Measurements from ENCODE around the gene MLF1.

Gene MLF1

DNA sequence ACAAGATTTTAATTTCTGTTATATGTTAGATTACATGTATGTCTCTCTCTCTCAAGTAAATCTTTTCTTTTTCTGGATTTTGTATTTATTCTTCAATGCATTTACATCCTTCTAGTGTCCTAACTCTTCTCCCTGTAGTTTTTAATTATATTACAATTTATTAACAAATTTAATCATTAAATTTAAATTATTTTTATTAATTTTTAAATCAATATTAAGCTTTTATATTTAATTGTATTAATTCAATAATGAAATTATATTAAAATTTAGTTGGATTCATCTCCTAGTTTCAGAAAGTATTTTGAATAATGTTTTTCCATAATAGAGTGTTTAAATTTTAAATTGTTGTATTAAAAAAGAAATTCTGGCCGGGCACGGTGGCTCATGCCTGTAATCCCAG, 29.8 kb downstream of the MLF1 start:
- no peaks in the 10 kb centered on the region for H3K9me3 ChIP-seq (ENCODE audit: insufficient read depth, low read length)
- H3F3A ChIP-seq (ENCODE audit: insufficient read depth): no peaks in the 10 kb centered on the region
- TF ChIP-seq, protein P1, sequence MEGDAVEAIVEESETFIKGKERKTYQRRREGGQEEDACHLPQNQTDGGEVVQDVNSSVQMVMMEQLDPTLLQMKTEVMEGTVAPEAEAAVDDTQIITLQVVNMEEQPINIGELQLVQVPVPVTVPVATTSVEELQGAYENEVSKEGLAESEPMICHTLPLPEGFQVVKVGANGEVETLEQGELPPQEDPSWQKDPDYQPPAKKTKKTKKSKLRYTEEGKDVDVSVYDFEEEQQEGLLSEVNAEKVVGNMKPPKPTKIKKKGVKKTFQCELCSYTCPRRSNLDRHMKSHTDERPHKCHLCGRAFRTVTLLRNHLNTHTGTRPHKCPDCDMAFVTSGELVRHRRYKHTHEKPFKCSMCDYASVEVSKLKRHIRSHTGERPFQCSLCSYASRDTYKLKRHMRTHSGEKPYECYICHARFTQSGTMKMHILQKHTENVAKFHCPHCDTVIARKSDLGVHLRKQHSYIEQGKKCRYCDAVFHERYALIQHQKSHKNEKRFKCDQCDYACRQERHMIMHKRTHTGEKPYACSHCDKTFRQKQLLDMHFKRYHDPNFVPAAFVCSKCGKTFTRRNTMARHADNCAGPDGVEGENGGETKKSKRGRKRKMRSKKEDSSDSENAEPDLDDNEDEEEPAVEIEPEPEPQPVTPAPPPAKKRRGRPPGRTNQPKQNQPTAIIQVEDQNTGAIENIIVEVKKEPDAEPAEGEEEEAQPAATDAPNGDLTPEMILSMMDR (IDR thresholded peaks at IDR 0.05; ENCODE audit: insufficient read depth, low read length, poor library complexity, severe bottlenecking): no peak
- TF ChIP-seq EZH2phosphoT487 (conservative IDR thresholded peaks at IDR 0.05; ENCODE audit: low read length): no peak
- H4K20me1 ChIP-seq (ENCODE audit: low read depth, low read length): no peaks in the 10 kb centered on the region
- no peak overlapping the region for H3K9ac ChIP-seq (ENCODE audit: low read length)
- no peak overlapping the region for H3K4me3 ChIP-seq (ENCODE audit: insufficient read depth, low read length, poor library complexity, severe bottlenecking)
- H3K27ac ChIP-seq (ENCODE audit: low read depth, low read length): no peak overlapping the region
- no peaks in the 10 kb centered on the region for H3K36me3 ChIP-seq (ENCODE audit: low read length)
- H3K79me2 ChIP-seq (ENCODE audit: insufficient read depth, low read length): no peaks in the 10 kb centered on the region
- no peaks in the 10 kb centered on the region for H3K9me2 ChIP-seq (replicated peaks; ENCODE audit: insufficient read depth, low read length)
- no peaks in the 10 kb centered on the region for H3K27me3 ChIP-seq (ENCODE audit: low read length)
- H2AFZ ChIP-seq (ENCODE audit: low read depth, low read length, severe bottlenecking): no peak overlapping the region
- H3K4me2 ChIP-seq (ENCODE audit: low read depth, low read length, poor library complexity, severe bottlenecking): no peak overlapping the region

DNA sequence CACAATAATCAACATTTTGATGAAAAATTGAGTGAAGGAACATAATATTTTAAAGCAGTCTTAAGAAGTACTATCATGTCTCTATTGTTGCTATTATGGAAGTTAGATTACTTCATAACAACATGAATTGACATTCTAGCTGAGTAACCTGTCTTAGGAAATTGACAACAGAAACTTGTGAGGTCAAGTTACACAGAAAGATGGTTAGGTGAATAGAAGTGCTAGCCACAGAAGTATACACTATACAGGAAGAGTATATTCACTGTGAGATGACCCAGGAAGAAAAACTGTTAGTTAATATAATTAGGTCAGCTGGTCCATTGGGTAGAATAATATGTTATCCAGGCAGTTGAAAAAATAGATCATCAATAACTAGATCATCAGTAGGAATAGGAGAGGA, 31.2 kb downstream of the MLF1 start:
- Histone ChIP-seq H3K36me3 (ENCODE audit: low read length) (no peaks in the 10 kb centered on the region), H3K9ac (ENCODE audit: low read length) (no peak overlapping the region), H3K9me2 (replicated peaks; ENCODE audit: insufficient read depth, low read length) (no peaks in the 10 kb centered on the region), H3K9me3 (ENCODE audit: insufficient read depth, low read length) (no peaks in the 10 kb centered on the region), H2AFZ (ENCODE audit: low read depth, low read length, severe bottlenecking) (no peak overlapping the region), H4K20me1 (ENCODE audit: low read depth, low read length) (no peaks in the 10 kb centered on the region), H3K27me3 (ENCODE audit: low read length) (no peaks in the 10 kb centered on the region), H3K27ac (ENCODE audit: low read depth, low read length) (no peak overlapping the region), H3K4me2 (ENCODE audit: low read depth, low read length, poor library complexity, severe bottlenecking) (no peak overlapping the region), H3F3A (ENCODE audit: insufficient read depth) (no peaks in the 10 kb centered on the region), H3K4me3 (ENCODE audit: insufficient read depth, low read length, poor library complexity, severe bottlenecking) (no peak overlapping the region), H3K79me2 (ENCODE audit: insufficient read depth, low read length) (no peaks in the 10 kb centered on the region)
- no peak for TF ChIP-seq EZH2phosphoT487 (conservative IDR thresholded peaks at IDR 0.05; ENCODE audit: low read length)
- TF ChIP-seq, protein P1 (IDR thresholded peaks at IDR 0.05; ENCODE audit: insufficient read depth, low read length, poor library complexity, severe bottlenecking): no peak

DNA sequence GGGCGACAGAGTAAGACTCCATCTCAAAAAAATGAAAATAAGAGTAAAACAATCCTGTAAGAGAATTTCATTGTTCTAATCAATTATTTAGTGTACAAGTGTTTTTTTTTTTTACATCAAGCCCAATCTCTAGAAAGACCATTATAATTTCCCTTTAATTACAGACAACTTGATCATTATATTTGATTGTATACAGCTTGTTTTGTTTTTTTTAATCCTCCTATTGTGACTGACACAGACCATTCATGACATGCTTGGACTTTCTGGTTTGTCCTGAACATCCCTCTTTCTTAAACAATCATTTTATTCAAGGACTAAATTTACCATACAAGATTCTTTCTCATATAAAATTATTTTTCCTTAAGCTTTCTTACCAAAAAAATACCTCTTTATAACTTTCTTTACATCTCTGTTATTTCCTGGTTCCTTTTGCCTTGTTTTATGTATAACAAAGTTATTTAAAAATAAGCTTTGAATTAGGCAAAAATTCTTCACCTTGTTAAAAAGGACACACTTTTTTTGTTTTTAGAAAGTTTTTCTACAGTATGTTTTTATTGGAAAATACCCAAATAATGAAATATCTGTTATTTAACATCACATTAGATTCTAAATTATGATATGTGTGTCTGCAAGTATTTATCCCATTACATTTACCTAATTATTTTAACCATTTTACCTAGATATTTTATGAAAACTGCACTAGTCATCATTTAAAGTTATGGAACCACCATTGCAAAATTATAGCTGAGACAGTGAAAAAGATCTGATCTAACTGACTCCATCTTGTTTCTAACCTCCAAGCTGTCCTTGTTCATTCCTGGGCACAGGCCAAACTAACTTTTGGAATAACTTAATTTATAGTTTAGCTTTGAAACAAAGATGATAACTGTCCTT, 47.2 kb downstream of the MLF1 start:
- H3F3A ChIP-seq (ENCODE audit: insufficient read depth): no peaks in the 10 kb centered on the region
- H3K79me2 ChIP-seq (ENCODE audit: insufficient read depth, low read length): no peaks in the 10 kb centered on the region
- H4K20me1 ChIP-seq (ENCODE audit: low read depth, low read length): no peaks in the 10 kb centered on the region
- H3K9me2 ChIP-seq (replicated peaks; ENCODE audit: insufficient read depth, low read length): no peaks in the 10 kb centered on the region
- no peak for TF ChIP-seq EZH2phosphoT487 (conservative IDR thresholded peaks at IDR 0.05; ENCODE audit: low read length)
- TF ChIP-seq, protein P1 (IDR thresholded peaks at IDR 0.05; ENCODE audit: insufficient read depth, low read length, poor library complexity, severe bottlenecking): no peak
- no peak overlapping the region for H3K9ac ChIP-seq (ENCODE audit: low read length)
- H3K36me3 ChIP-seq (ENCODE audit: low read length): no peaks in the 10 kb centered on the region
- no peak overlapping the region for H3K4me3 ChIP-seq (ENCODE audit: insufficient read depth, low read length, poor library complexity, severe bottlenecking)
- peaks cover 6% of the 10 kb centered on the region; the same call in 1 of the 2 replicates for H3K9me3 ChIP-seq (ENCODE audit: insufficient read depth, low read length)
- H3K27ac ChIP-seq (ENCODE audit: low read depth, low read length): no peak overlapping the region
- no peak overlapping the region for H3K4me2 ChIP-seq (ENCODE audit: low read depth, low read length, poor library complexity, severe bottlenecking)
- no peaks in the 10 kb centered on the region for H3K27me3 ChIP-seq (ENCODE audit: low read length)
- no peak overlapping the region for H2AFZ ChIP-seq (ENCODE audit: low read depth, low read length, severe bottlenecking)
